Activated CD8-positive, alpha-beta memory T cell treated with anti-CD3 and anti-CD28 coated beads, Interleukin-2, amount 10 ng/mL, durations not matched to agents 7 days and 5 days (primary cell): ENCODE results near the gene ORM1. TPM values are rescaled to one million over a fixed set of nuclear protein-coding genes. Genes with fewer than 3 reads are reported as not detected.

Experiments used
- ATAC-seq: fragments of 150-1000 bp; cut with Tn5 transposase; one replicate; pipeline ENCODE4 v1.10.0; 2021; ENCODE audit warnings: moderate library complexity
- CTCF ChIA-PET: fragments of 350-600 bp; sonication (Branson Sonifier 250); formaldehyde crosslinking; loops from one replicate; lab custom pipeline; 2021; ENCODE audit warnings: antibody characterized with exemption; lab: Charles Lee
- DNase-seq: peaks from one replicate; pipeline ENCODE4 v3.0.0-alpha.2; 2020
- H3K27ac Mint-ChIP-seq: one replicate; pipeline ENCODE4 v1.8.0; 2021; ENCODE audit warnings: mild to moderate bottlenecking, mixed read lengths
- H3K27me3 Mint-ChIP-seq: one replicate; pipeline ENCODE4 v1.8.0; 2021; ENCODE audit warnings: mixed read lengths
- H3K36me3 Mint-ChIP-seq: one replicate; pipeline ENCODE4 v1.8.0; 2021; ENCODE audit warnings: mild to moderate bottlenecking, mixed read lengths
- H3K4me1 Mint-ChIP-seq: one replicate; pipeline ENCODE4 v1.8.0; 2021; ENCODE audit warnings: mixed read lengths
- H3K4me3 Mint-ChIP-seq: one replicate; pipeline ENCODE4 v1.8.0; 2021; ENCODE audit warnings: mild to moderate bottlenecking, moderate library complexity, mixed read lengths
- H3K9me3 Mint-ChIP-seq: one replicate; pipeline ENCODE4 v1.8.0; 2022; ENCODE audit warnings: low read depth, mixed read lengths
- total RNA-seq, 2 experiments: library from RNA; stranded (reverse); gene quantifications; one replicate each; pipeline ENCODE4 v1.2.3, GENCODE V29; 2021

ORM1 gene
- total RNA-seq, 2 experiments from 2014 or later, result not detected

GRCh38 chr9:114304416-114305188 is 18.3 kb upstream of the ORM1 start:
- H3K4me3 Mint-ChIP-seq, result no peak overlapping the region
- H3K4me1 Mint-ChIP-seq, result no peaks in the 10 kb centered on the region
- no peak overlapping the region for H3K27ac Mint-ChIP-seq
- H3K9me3 Mint-ChIP-seq, result no peaks in the 10 kb centered on the region
- DNase-seq, result peak; percentile 33
- CTCF ChIA-PET, result interaction anchor here (1.3 to 1.6 kb wide), 4 partner anchors 16 to 256 kb away, joined by 3 to 5 read pairs (median 4); no protein-coding TSS in a partner anchor
- no peak for ATAC-seq
- no peaks in the 10 kb centered on the region for H3K36me3 Mint-ChIP-seq
- peaks cover 2% of the 10 kb centered on the region for H3K27me3 Mint-ChIP-seq

DNA sequence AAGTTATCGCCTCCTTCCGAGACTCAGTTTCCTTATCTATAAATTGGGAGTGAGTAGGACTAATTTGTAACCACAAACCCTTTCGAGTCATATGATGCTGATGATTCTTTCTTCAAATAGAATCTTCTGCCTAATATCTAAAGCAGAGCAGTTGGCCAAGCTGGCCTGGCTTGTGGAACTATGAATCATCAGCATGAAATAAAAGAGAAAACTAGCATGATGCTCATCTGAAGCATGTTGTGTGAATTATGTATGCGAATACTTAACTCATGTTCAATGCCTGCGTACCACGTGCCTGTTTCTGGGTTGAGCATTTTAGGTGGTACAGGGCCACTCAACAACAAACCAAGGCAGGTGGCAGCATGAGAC is 15.0 kb upstream of the ORM1 start:
- DNase-seq (no peak), ATAC-seq (no peak)
- Mint-ChIP-seq H3K27me3 (peaks cover 2% of the 10 kb centered on the region), H3K4me1 (no peaks in the 10 kb centered on the region), H3K36me3 (no peaks in the 10 kb centered on the region), H3K9me3 (no peaks in the 10 kb centered on the region), H3K4me3 (no peak overlapping the region), H3K27ac (no peak overlapping the region)
- CTCF ChIA-PET, result interaction anchor here (1.4 kb wide), 1 partner anchor 17 kb away, joined by 7 read pairs; no protein-coding TSS in a partner anchor

DNA sequence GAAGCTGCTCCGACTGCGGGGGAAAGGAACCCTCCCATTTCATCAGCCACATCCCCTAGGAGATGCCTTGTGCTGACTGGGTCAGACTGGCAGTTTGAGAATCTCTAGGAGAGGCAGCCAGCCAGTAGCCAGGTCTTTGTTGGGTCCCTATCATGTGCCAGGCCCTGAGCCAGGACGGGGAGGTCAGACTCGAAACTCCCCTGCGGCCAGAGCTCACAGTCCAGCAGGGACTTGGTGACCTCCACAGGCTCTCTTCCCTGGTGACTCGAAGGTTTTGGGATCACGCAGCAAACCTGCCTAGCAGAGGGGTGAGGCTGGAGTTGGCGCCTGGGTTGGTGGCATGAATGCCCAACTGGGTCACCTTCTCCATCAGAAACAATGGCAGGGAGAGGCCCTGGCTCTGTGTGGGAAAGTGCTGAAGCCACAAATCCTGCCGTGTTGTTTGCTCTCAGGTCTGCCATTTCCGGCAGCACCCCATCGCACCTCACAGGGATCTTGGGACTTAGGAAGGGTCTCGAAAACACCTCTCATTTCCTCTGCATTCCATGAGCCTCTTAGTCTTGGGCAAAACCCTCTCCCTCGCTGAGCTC is 14.4 kb upstream of the ORM1 start:
- Mint-ChIP-seq H3K36me3 (no peaks in the 10 kb centered on the region), H3K9me3 (no peaks in the 10 kb centered on the region), H3K4me3 (no peak overlapping the region), H3K27ac (no peak overlapping the region), H3K4me1 (no peaks in the 10 kb centered on the region), H3K27me3 (peaks cover 2% of the 10 kb centered on the region)
- CTCF ChIA-PET, result interaction anchor here (1.4 kb wide), 1 partner anchor 17 kb away, joined by 7 read pairs; no protein-coding TSS in a partner anchor
- ATAC-seq, result no peak
- DNase-seq, result peak; percentile 21

DNA sequence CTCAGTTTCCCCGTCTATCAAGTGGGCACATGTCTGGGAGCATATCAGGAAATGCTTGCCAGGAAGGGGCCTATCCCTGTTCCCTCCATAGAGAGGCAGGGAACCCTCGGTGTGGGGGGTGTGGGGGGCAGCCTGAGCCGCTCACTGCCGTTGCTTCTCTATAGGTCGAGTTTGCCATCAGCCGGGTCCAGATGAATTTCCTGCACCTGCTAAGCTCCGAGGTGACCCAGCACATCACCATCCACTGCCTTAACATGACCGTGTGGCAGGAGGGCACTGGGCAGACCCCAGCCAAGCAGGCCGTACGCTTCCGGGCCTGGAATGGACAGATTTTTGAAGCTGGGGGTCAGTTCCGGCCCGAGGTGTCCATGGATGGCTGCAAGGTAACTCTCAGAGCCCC is 13.8 kb upstream of the ORM1 start:
- CTCF ChIA-PET, result interaction anchor here (1.4 kb wide), 1 partner anchor 18 kb away, joined by 7 read pairs; no protein-coding TSS in a partner anchor

GRCh38 chr9:114310471-114311450 is 12.1 kb upstream of the ORM1 start:
- Mint-ChIP-seq H3K27me3 (no peaks in the 10 kb centered on the region), H3K27ac (no peak overlapping the region), H3K4me1 (no peaks in the 10 kb centered on the region), H3K4me3 (no peak overlapping the region), H3K9me3 (no peaks in the 10 kb centered on the region), H3K36me3 (no peaks in the 10 kb centered on the region)
- CTCF ChIA-PET, result interaction anchor here (0.9 kb wide), 1 partner anchor 229 kb away, joined by 3 read pairs; no protein-coding TSS in a partner anchor
- no peak for ATAC-seq
- DNase-seq, result peak; percentile 28

More for the DNA sequence above, 13.8 kb upstream of the ORM1 start:
- H3K4me3 Mint-ChIP-seq, result no peak overlapping the region
- ATAC-seq (no peak), DNase-seq (no peak)
- H3K9me3 Mint-ChIP-seq, result no peaks in the 10 kb centered on the region
- H3K4me1 Mint-ChIP-seq, result no peaks in the 10 kb centered on the region
- H3K36me3 Mint-ChIP-seq, result no peaks in the 10 kb centered on the region
- H3K27me3 Mint-ChIP-seq, result peaks cover 2% of the 10 kb centered on the region
- no peak overlapping the region for H3K27ac Mint-ChIP-seq

GRCh38 chr9:114311571-114312512 is 11.1 kb upstream of the ORM1 start:
- Mint-ChIP-seq H3K36me3 (no peaks in the 10 kb centered on the region), H3K4me3 (no peak overlapping the region), H3K9me3 (no peaks in the 10 kb centered on the region), H3K4me1 (no peaks in the 10 kb centered on the region), H3K27ac (no peak overlapping the region), H3K27me3 (no peaks in the 10 kb centered on the region)
- no peak for ATAC-seq
- CTCF ChIA-PET, result interaction anchor here (0.7 kb wide), 1 partner anchor 37 kb away, joined by 3 read pairs; no protein-coding TSS in a partner anchor
- DNase-seq, result peak; percentile 37

DNA sequence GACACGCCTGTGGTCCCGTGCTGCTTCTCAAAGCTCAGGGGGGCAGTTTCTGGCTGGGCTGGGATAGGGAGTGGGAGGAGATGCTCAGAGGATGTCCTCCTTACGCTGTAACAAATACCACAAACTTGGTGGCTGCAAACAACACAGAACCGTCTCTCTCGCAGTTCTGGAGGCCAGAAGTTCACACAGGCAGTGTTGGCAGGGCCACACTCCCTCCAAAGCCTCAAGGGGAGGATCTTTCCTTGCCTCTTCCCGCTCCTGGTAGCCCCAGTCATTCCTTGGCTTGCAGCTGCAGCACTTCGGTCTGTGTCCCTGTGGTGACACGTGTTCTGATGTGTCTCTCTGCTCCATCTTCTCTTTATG is 10.4 kb upstream of the ORM1 start:
- Mint-ChIP-seq H3K4me3 (no peak overlapping the region), H3K9me3 (no peaks in the 10 kb centered on the region), H3K27ac (no peak overlapping the region), H3K36me3 (no peaks in the 10 kb centered on the region), H3K27me3 (no peaks in the 10 kb centered on the region), H3K4me1 (peaks cover 1% of the 10 kb centered on the region)
- ATAC-seq (no peak), DNase-seq (no peak)
- CTCF ChIA-PET, result interaction anchor here (0.7 kb wide), 1 partner anchor 38 kb away, joined by 3 read pairs; no protein-coding TSS in a partner anchor

GRCh38 chr9:114313186-114313585 is 9.7 kb upstream of the ORM1 start:
- H3K27ac Mint-ChIP-seq, result no peak overlapping the region
- CTCF ChIA-PET, result no interaction called here
- DNase-seq (no peak), ATAC-seq (no peak)
- no peak overlapping the region for H3K4me3 Mint-ChIP-seq
- no peaks in the 10 kb centered on the region for H3K9me3 Mint-ChIP-seq
- no peaks in the 10 kb centered on the region for H3K36me3 Mint-ChIP-seq
- H3K27me3 Mint-ChIP-seq, result no peaks in the 10 kb centered on the region
- peaks cover 6% of the 10 kb centered on the region for H3K4me1 Mint-ChIP-seq

- Mint-ChIP-seq H3K4me1 (peaks cover 7% of the 10 kb centered on the region), H3K9me3 (no peaks in the 10 kb centered on the region), H3K36me3 (no peaks in the 10 kb centered on the region), H3K27ac (no peak overlapping the region), H3K4me3 (no peak overlapping the region), H3K27me3 (peaks cover 4% of the 10 kb centered on the region)
- ATAC-seq, result no peak
- DNase-seq, result no peak
- CTCF ChIA-PET, result interaction anchor here (0.8 kb wide), 1 partner anchor 339 kb away, joined by 3 read pairs; no protein-coding TSS in a partner anchor
Measured at GRCh38 chr9:114314256-114314867, 8.5 kb upstream of the ORM1 start.

DNA sequence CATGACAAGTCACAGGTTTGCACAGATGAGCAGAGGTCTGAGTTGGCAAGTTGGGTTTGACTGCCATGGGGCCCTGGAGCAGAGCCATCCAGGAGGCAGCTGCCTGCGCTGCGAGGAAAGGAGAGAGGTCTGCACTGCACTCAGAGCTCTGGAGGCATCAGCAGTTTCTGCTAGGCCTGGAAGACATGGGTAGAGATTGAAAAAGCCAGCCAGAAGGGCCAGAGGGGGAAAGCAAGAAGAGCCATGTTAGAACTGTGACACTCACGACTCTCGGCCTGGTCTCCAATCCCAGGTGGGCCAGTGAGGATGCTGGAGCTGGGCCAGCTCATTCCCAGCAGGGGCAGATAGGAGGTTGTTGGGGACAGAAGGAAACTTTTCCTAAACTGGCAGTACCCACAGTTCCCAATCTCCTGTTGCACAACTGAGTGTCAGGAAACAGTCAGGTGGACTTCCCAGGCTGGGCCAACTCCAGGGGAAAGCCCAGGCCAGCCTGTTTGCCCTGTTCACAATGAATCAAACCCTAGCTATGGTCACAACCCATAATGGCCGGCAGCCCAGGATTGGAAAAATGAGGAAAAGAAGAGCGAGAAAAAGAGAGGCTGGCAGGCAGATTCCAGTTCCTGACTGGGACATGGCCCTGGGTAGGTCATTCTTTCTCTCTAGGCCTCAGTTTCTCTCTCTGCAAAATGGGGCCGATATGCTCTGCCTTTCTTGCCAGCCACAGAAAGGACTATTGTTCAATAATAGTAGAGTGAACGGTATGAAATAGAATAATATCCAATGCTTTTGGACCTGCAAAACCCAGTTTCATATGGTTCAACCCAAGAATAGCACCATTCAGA is 7.8 kb upstream of the ORM1 start:
- Mint-ChIP-seq H3K27ac (no peak overlapping the region), H3K36me3 (no peaks in the 10 kb centered on the region), H3K27me3 (peaks cover 4% of the 10 kb centered on the region), H3K4me3 (no peak overlapping the region), H3K9me3 (no peaks in the 10 kb centered on the region), H3K4me1 (peaks cover 7% of the 10 kb centered on the region)
- ATAC-seq, result no peak
- CTCF ChIA-PET, result interaction anchor here (0.8 kb wide), 1 partner anchor 338 kb away, joined by 3 read pairs; no protein-coding TSS in a partner anchor
- no peak for DNase-seq

GRCh38 chr9:114315723-114316363 is 7.1 kb upstream of the ORM1 start:
- Mint-ChIP-seq H3K27ac (no peak overlapping the region), H3K4me1 (peaks cover 7% of the 10 kb centered on the region), H3K9me3 (no peaks in the 10 kb centered on the region), H3K27me3 (peaks cover 4% of the 10 kb centered on the region), H3K36me3 (no peaks in the 10 kb centered on the region), H3K4me3 (no peak overlapping the region)
- DNase-seq (no peak), ATAC-seq (no peak)
- CTCF ChIA-PET, result no interaction called here
